Neural cell (in vitro differentiated cells): ENCODE measurements around the gene IL31. TPM values are rescaled to one million over a fixed set of nuclear protein-coding genes. Genes with fewer than 3 reads are reported as not detected.

ENCODE experiments used
- H2AFZ ChIP-seq: fragments of 200-600, 300-800 bp; sonication (generic), shearing (Covaris generic); 2 replicates; pipeline ENCODE4 v1.6.0; 2014; ENCODE audit warnings: low read depth, mild to moderate bottlenecking, antibody characterized with exemption, low read length, moderate library complexity
- H3F3A ChIP-seq: fragments of 200-600 bp; shearing (Covaris generic); 2 replicates; pipeline ENCODE4 v1.6.1; 2016; ENCODE audit warnings: mild to moderate bottlenecking, moderate library complexity, mixed read lengths, antibody characterized with exemption, low read length; ENCODE audit not compliant: insufficient read depth, poor library complexity, severe bottlenecking
- H3K27ac ChIP-seq: fragments of 200-600, 300-800 bp; sonication (generic), shearing (Covaris generic); 2 replicates; pipeline ENCODE4 v1.5.1; 2014; ENCODE audit warnings: mild to moderate bottlenecking, low read length, moderate library complexity
- H3K27me3 ChIP-seq: fragments of 300-800, 200-600 bp; sonication (generic), shearing (Covaris generic); 2 replicates; pipeline ENCODE4 v1.6.0; 2014; ENCODE audit warnings: mild to moderate bottlenecking, low read depth, low read length, moderate library complexity; ENCODE audit not compliant: insufficient read depth
- H3K36me3 ChIP-seq: fragments of 300-800, 200-600 bp; sonication (generic), shearing (Covaris generic); 2 replicates; pipeline ENCODE4 v1.5.1; 2014; ENCODE audit warnings: mild to moderate bottlenecking, antibody characterized with exemption, low read length, moderate library complexity; ENCODE audit not compliant: insufficient read depth
- H3K4me2 ChIP-seq: fragments of 300-800, 200-600 bp; sonication (generic), shearing (Covaris generic); 2 replicates; pipeline ENCODE4 v1.6.0; 2014; ENCODE audit warnings: mild to moderate bottlenecking, low read length
- H3K4me3 ChIP-seq: fragments of 300-800, 200-600 bp; sonication (generic), shearing (Covaris generic); 2 replicates; pipeline ENCODE4 v1.5.1; 2014; ENCODE audit warnings: mild to moderate bottlenecking, low read length, moderate library complexity
- H3K79me2 ChIP-seq: fragments of 200-600 bp; shearing (Covaris generic); replicated peaks from 2 replicates; pipeline ENCODE4 v1.6.0; 2014; ENCODE audit warnings: mild to moderate bottlenecking, low read length, moderate library complexity; ENCODE audit not compliant: insufficient read depth
- H3K9ac ChIP-seq: fragments of 300-800, 200-600 bp; sonication (generic), shearing (Covaris generic); 2 replicates; pipeline ENCODE4 v1.6.1; 2016; ENCODE audit warnings: mild to moderate bottlenecking, low read length, mixed read lengths
- H3K9me2 ChIP-seq: fragments of 200-600 bp; shearing (Covaris generic); 2 replicates; pipeline ENCODE4 v1.6.1; 2016; ENCODE audit warnings: mild to moderate bottlenecking, low read length, mixed read lengths; ENCODE audit not compliant: insufficient read depth
- H3K9me3 ChIP-seq: fragments of 200-600, 300-800 bp; sonication (generic), shearing (Covaris generic); 2 replicates; pipeline ENCODE4 v1.6.1; 2016; ENCODE audit warnings: mild to moderate bottlenecking, mixed run types, low read length, moderate library complexity, mixed read lengths
- H4K20me1 ChIP-seq: fragments of 200-600 bp; shearing (Covaris generic); 2 replicates; pipeline ENCODE4 v1.6.1; 2016; ENCODE audit warnings: mild to moderate bottlenecking, mixed run types; ENCODE audit not compliant: insufficient read depth
- EP300 ChIP-seq: fragments of 450-650 bp; conservative IDR thresholded peaks from 2 replicates; pipeline ENCODE4 v1.6.1; 2014; ENCODE audit warnings: antibody characterized with exemption, mild to moderate bottlenecking, moderate library complexity; ENCODE audit not compliant: poor library complexity, severe bottlenecking
- EZH2 ChIP-seq: fragments of 200-600, 300-800 bp; shearing (Covaris generic), sonication (generic); IDR thresholded peaks from 2 replicates; pipeline ENCODE4 v1.6.1; 2014; ENCODE audit warnings: antibody characterized with exemption, low read length, borderline replicate concordance, mild to moderate bottlenecking; ENCODE audit not compliant: insufficient read depth, poor library complexity, severe bottlenecking
- MXI1 ChIP-seq: fragments of 450-650 bp; conservative IDR thresholded peaks from 2 replicates; pipeline ENCODE4 v1.6.1; 2014; ENCODE audit warnings: antibody characterized with exemption, mild to moderate bottlenecking; ENCODE audit not compliant: poor library complexity, severe bottlenecking
- POLR2AphosphoS5 ChIP-seq: IDR thresholded peaks from 2 replicates; pipeline ENCODE4 v1.6.1; 2012
- RAD21 ChIP-seq: fragments of 450-650 bp; conservative IDR thresholded peaks from 2 replicates; pipeline ENCODE4 v1.6.1; 2014; ENCODE audit warnings: antibody characterized with exemption, mild to moderate bottlenecking, moderate library complexity
- REST ChIP-seq: IDR thresholded peaks from 2 replicates; pipeline ENCODE4 v1.6.1; 2012; ENCODE audit warnings: borderline replicate concordance
- SMC3 ChIP-seq: fragments of 450-650 bp; conservative IDR thresholded peaks from 2 replicates; pipeline ENCODE4 v1.6.1; 2014; ENCODE audit warnings: antibody characterized with exemption, mild to moderate bottlenecking, moderate library complexity; ENCODE audit not compliant: poor library complexity
- TAF1 ChIP-seq: IDR thresholded peaks from 2 replicates; pipeline ENCODE4 v1.6.1; 2012; ENCODE audit warnings: low read depth
- polyA plus RNA-seq: library from polyadenylated mRNA; depleted of rRNA; stranded (reverse); fragments of >200 nt; gene quantifications from 2 replicates; pipeline ENCODE4 v1.2.3, GENCODE V29; 2014
- TF ChIP-seq, protein P1 (sequence below): fragments of 450-650 bp; IDR thresholded peaks from 2 replicates; pipeline ENCODE4 v1.5.1; 2014; ENCODE audit warnings: antibody characterized with exemption, mild to moderate bottlenecking, moderate library complexity; ENCODE audit not compliant: poor library complexity, severe bottlenecking

Gene IL31
- polyA plus RNA-seq, 1 donor from 2014 or later: not detected

- H3K36me3 ChIP-seq: no peaks in the 10 kb centered on the region
- no peaks in the 10 kb centered on the region for H4K20me1 ChIP-seq
- no peak overlapping the region for H3K4me2 ChIP-seq
- no peak overlapping the region for H3K4me3 ChIP-seq
- TF ChIP-seq REST: no peak
- TF ChIP-seq MXI1: no peak
- TF ChIP-seq SMC3: no peak
- TF ChIP-seq RAD21: no peak
- TF ChIP-seq TAF1: no peak
- no peak for TF ChIP-seq EZH2
- H3K79me2 ChIP-seq: no peaks in the 10 kb centered on the region
- no peak overlapping the region for H2AFZ ChIP-seq
- H3K9ac ChIP-seq: no peak overlapping the region
- no peaks in the 10 kb centered on the region for H3K9me3 ChIP-seq
- no peaks in the 10 kb centered on the region for H3K9me2 ChIP-seq
- H3F3A ChIP-seq: no peaks in the 10 kb centered on the region
- H3K27ac ChIP-seq: no peak overlapping the region
- H3K27me3 ChIP-seq: no peaks in the 10 kb centered on the region
Observed at GRCh38 chr12:122123761-122124145, 50.3 kb downstream of the IL31 start.

- no peaks in the 10 kb centered on the region for H3K79me2 ChIP-seq
- no peak overlapping the region for H3K9ac ChIP-seq
- no peaks in the 10 kb centered on the region for H3K9me2 ChIP-seq
- no peaks in the 10 kb centered on the region for H3F3A ChIP-seq
- H3K4me3 ChIP-seq: no peak overlapping the region
- H4K20me1 ChIP-seq: no peaks in the 10 kb centered on the region
- no peak overlapping the region for H3K27ac ChIP-seq
- no peak overlapping the region for H2AFZ ChIP-seq
- no peaks in the 10 kb centered on the region for H3K27me3 ChIP-seq
- no peak overlapping the region for H3K4me2 ChIP-seq
- no peaks in the 10 kb centered on the region for H3K9me3 ChIP-seq
- TF ChIP-seq RAD21: peak; percentile 71
- no peak for TF ChIP-seq TAF1
- TF ChIP-seq POLR2AphosphoS5: no peak
- peak; percentile 72 for TF ChIP-seq SMC3
- TF ChIP-seq, protein P1, sequence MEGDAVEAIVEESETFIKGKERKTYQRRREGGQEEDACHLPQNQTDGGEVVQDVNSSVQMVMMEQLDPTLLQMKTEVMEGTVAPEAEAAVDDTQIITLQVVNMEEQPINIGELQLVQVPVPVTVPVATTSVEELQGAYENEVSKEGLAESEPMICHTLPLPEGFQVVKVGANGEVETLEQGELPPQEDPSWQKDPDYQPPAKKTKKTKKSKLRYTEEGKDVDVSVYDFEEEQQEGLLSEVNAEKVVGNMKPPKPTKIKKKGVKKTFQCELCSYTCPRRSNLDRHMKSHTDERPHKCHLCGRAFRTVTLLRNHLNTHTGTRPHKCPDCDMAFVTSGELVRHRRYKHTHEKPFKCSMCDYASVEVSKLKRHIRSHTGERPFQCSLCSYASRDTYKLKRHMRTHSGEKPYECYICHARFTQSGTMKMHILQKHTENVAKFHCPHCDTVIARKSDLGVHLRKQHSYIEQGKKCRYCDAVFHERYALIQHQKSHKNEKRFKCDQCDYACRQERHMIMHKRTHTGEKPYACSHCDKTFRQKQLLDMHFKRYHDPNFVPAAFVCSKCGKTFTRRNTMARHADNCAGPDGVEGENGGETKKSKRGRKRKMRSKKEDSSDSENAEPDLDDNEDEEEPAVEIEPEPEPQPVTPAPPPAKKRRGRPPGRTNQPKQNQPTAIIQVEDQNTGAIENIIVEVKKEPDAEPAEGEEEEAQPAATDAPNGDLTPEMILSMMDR: peak; percentile 74
- TF ChIP-seq MXI1: no peak
- no peak for TF ChIP-seq REST
- no peak for TF ChIP-seq EP300
- no peaks in the 10 kb centered on the region for H3K36me3 ChIP-seq
Observed at GRCh38 chr12:122123051-122123760, 50.8 kb downstream of the IL31 start.
